ENCODE measurements around the gene LRRC38.
A peak's percentile ranks its signal among the peaks of the same experiment; 100 is the strongest.

Gene LRRC38

DNA sequence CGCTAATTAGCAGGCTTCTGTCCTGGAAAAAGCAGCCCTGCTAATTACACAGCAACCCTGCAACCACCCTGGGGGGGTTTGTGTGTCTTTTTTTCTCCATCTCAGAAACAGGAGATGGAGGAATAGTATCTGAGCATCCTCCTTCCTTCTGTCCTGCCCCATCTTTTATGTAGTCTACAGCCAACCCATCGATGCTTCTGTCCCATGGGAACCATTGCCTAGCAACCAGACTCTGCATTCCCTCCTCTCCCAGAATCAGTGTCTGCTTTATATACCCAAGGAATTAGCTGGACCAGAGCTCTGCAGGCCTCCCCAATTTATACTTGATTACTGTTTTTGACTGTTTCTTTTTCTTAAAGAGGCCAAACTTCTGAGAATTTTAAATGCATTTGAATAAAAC lies 35.1 kb downstream of the LRRC38 start:
- no peaks in the 10 kb centered on the region for H3K9me3 ChIP-seq (ENCODE audit: insufficient read depth, low read length)
- H2AFZ ChIP-seq (ENCODE audit: low read depth, low read length, severe bottlenecking), result no peak overlapping the region
- no peak overlapping the region for H3K9ac ChIP-seq (ENCODE audit: low read length)
- no peak for TF ChIP-seq EZH2phosphoT487 (conservative IDR thresholded peaks at IDR 0.05; ENCODE audit: low read length)
- no peaks in the 10 kb centered on the region for H3F3A ChIP-seq (ENCODE audit: insufficient read depth)
- no peak overlapping the region for H3K4me2 ChIP-seq (ENCODE audit: low read depth, low read length, poor library complexity, severe bottlenecking)
- no peaks in the 10 kb centered on the region for H3K36me3 ChIP-seq (ENCODE audit: low read length)
- no peaks in the 10 kb centered on the region for H3K27me3 ChIP-seq (ENCODE audit: low read length)
- no peaks in the 10 kb centered on the region for H4K20me1 ChIP-seq (ENCODE audit: low read depth, low read length)
- no peaks in the 10 kb centered on the region for H3K9me2 ChIP-seq (replicated peaks; ENCODE audit: insufficient read depth, low read length)
- no peak overlapping the region for H3K4me3 ChIP-seq (ENCODE audit: insufficient read depth, low read length, poor library complexity, severe bottlenecking)
- H3K79me2 ChIP-seq (ENCODE audit: insufficient read depth, low read length), result no peaks in the 10 kb centered on the region
- H3K27ac ChIP-seq (ENCODE audit: low read depth, low read length), result no peak overlapping the region

DNA sequence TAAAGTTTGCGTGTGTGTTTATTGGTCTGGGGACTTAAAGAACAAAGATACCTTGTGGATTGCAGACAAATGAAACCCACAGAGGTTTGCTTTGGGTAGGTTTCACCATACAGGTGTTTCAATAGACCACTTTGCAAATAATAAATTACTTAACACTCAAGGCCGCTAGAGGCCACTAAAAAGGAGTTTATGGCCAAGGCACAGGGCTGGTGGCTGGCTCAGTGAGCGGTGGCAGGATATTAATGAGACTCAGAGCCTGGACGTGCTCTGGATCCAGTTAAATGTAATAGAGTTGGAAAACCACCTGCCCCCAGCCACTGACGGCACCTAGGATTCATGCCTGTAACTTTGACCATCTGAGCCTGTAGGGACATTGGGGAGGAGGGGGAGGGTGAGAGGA lies 44.5 kb downstream of the LRRC38 start:
- no peak overlapping the region for H3K4me2 ChIP-seq (ENCODE audit: low read depth, low read length, poor library complexity, severe bottlenecking)
- no peak overlapping the region for H3K27ac ChIP-seq (ENCODE audit: low read depth, low read length)
- TF ChIP-seq EZH2phosphoT487 (conservative IDR thresholded peaks at IDR 0.05; ENCODE audit: low read length), result no peak
- TF ChIP-seq, protein P1, sequence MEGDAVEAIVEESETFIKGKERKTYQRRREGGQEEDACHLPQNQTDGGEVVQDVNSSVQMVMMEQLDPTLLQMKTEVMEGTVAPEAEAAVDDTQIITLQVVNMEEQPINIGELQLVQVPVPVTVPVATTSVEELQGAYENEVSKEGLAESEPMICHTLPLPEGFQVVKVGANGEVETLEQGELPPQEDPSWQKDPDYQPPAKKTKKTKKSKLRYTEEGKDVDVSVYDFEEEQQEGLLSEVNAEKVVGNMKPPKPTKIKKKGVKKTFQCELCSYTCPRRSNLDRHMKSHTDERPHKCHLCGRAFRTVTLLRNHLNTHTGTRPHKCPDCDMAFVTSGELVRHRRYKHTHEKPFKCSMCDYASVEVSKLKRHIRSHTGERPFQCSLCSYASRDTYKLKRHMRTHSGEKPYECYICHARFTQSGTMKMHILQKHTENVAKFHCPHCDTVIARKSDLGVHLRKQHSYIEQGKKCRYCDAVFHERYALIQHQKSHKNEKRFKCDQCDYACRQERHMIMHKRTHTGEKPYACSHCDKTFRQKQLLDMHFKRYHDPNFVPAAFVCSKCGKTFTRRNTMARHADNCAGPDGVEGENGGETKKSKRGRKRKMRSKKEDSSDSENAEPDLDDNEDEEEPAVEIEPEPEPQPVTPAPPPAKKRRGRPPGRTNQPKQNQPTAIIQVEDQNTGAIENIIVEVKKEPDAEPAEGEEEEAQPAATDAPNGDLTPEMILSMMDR (IDR thresholded peaks at IDR 0.05; ENCODE audit: insufficient read depth, low read length, poor library complexity, severe bottlenecking), result peak; percentile 34

DNA sequence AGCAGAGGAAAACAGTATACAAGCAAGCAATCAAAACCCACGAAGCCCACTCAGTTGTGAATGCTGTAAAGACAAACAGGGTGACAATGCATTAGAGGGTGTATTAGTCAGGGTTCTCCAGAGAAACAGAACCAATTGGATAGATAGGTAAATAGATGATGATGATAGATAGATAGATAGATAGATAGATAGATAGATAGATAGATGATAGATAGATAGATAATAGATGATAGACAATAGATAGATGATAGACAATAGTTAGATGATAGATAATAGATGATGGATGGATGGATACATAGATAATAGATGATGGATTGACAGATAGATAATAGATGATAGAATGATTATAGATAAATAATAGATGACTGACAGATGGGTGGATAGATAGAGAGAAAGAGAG lies 48.3 kb downstream of the LRRC38 start:
- H3K9me3 ChIP-seq (ENCODE audit: insufficient read depth, low read length), result no peaks in the 10 kb centered on the region
- H4K20me1 ChIP-seq (ENCODE audit: low read depth, low read length), result no peaks in the 10 kb centered on the region
- H3K4me3 ChIP-seq (ENCODE audit: insufficient read depth, low read length, poor library complexity, severe bottlenecking), result no peak overlapping the region
- no peak overlapping the region for H2AFZ ChIP-seq (ENCODE audit: low read depth, low read length, severe bottlenecking)
- H3K4me2 ChIP-seq (ENCODE audit: low read depth, low read length, poor library complexity, severe bottlenecking), result no peak overlapping the region
- H3K27ac ChIP-seq (ENCODE audit: low read depth, low read length), result no peak overlapping the region
- H3K79me2 ChIP-seq (ENCODE audit: insufficient read depth, low read length), result no peaks in the 10 kb centered on the region
- TF ChIP-seq, protein P1 (IDR thresholded peaks at IDR 0.05; ENCODE audit: insufficient read depth, low read length, poor library complexity, severe bottlenecking), result no peak
- no peak for TF ChIP-seq EZH2phosphoT487 (conservative IDR thresholded peaks at IDR 0.05; ENCODE audit: low read length)
- no peak overlapping the region for H3K9ac ChIP-seq (ENCODE audit: low read length)
- H3K36me3 ChIP-seq (ENCODE audit: low read length), result no peaks in the 10 kb centered on the region
- no peaks in the 10 kb centered on the region for H3K9me2 ChIP-seq (replicated peaks; ENCODE audit: insufficient read depth, low read length)
- H3K27me3 ChIP-seq (ENCODE audit: low read length), result no peaks in the 10 kb centered on the region
- H3F3A ChIP-seq (ENCODE audit: insufficient read depth), result no peaks in the 10 kb centered on the region

More for the DNA sequence above, 44.5 kb downstream of the LRRC38 start:
- no peak overlapping the region for H3K4me3 ChIP-seq (ENCODE audit: insufficient read depth, low read length, poor library complexity, severe bottlenecking)
- H3K79me2 ChIP-seq (ENCODE audit: insufficient read depth, low read length), result no peaks in the 10 kb centered on the region
- H3F3A ChIP-seq (ENCODE audit: insufficient read depth), result no peaks in the 10 kb centered on the region
- no peak overlapping the region for H3K9ac ChIP-seq (ENCODE audit: low read length)
- H3K9me3 ChIP-seq (ENCODE audit: insufficient read depth, low read length), result no peaks in the 10 kb centered on the region
- no peaks in the 10 kb centered on the region for H3K27me3 ChIP-seq (ENCODE audit: low read length)
- H4K20me1 ChIP-seq (ENCODE audit: low read depth, low read length), result no peaks in the 10 kb centered on the region
- H3K36me3 ChIP-seq (ENCODE audit: low read length), result no peaks in the 10 kb centered on the region
- no peaks in the 10 kb centered on the region for H3K9me2 ChIP-seq (replicated peaks; ENCODE audit: insufficient read depth, low read length)
- H2AFZ ChIP-seq (ENCODE audit: low read depth, low read length, severe bottlenecking), result no peak overlapping the region

DNA sequence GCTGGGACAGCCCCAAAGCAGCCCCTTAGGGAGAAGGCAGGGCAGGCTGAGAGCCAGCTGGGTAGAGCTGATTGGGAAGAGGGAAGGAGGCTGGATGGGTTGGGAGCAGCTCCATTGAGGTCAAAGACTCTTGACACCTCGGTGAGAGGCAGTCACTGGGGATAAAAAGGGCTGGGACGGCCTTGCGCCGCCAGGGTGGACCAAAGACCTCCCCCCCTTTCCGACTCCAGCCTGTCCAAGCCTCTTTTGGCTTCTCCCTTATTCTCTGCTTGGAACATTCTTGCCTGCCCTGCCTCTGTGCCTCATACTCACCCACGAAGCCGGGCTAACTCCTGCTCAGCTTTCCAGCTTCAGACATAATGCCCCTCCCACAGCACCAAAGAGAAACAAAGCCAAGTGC lies 51.1 kb downstream of the LRRC38 start:
- Histone ChIP-seq H3K9ac (ENCODE audit: low read length) (no peak overlapping the region), H4K20me1 (ENCODE audit: low read depth, low read length) (no peaks in the 10 kb centered on the region), H3K9me2 (replicated peaks; ENCODE audit: insufficient read depth, low read length) (no peaks in the 10 kb centered on the region), H3F3A (ENCODE audit: insufficient read depth) (no peaks in the 10 kb centered on the region), H3K79me2 (ENCODE audit: insufficient read depth, low read length) (no peaks in the 10 kb centered on the region), H3K27ac (ENCODE audit: low read depth, low read length) (no peak overlapping the region), H3K9me3 (ENCODE audit: insufficient read depth, low read length) (no peaks in the 10 kb centered on the region), H2AFZ (ENCODE audit: low read depth, low read length, severe bottlenecking) (no peak overlapping the region), H3K36me3 (ENCODE audit: low read length) (no peaks in the 10 kb centered on the region), H3K27me3 (ENCODE audit: low read length) (no peaks in the 10 kb centered on the region), H3K4me3 (ENCODE audit: insufficient read depth, low read length, poor library complexity, severe bottlenecking) (no peak overlapping the region), H3K4me2 (ENCODE audit: low read depth, low read length, poor library complexity, severe bottlenecking) (no peak overlapping the region)
- TF ChIP-seq, protein P1 (IDR thresholded peaks at IDR 0.05; ENCODE audit: insufficient read depth, low read length, poor library complexity, severe bottlenecking), result no peak
- no peak for TF ChIP-seq EZH2phosphoT487 (conservative IDR thresholded peaks at IDR 0.05; ENCODE audit: low read length)

Data from SU-DHL-6 (cell line).